ENCODE measurements around the gene PGM1.

- no peak for TF ChIP-seq CTCF (IDR thresholded peaks at IDR 0.05)
- no peak for TF ChIP-seq EZH2 (IDR thresholded peaks at IDR 0.05)
These were observed 97.9 kb downstream of the PGM1 start for GRCh38 chr1:63690966-63691700.

Data from neural progenitor cell (in vitro differentiated cells).